Calu3 (cell line): Measurements from ENCODE around the gene SGCB. TPM values are rescaled to one million over a fixed set of nuclear protein-coding genes. Genes with fewer than 3 reads are reported as not detected.

ENCODE experiments used
- BruUV-seq: library from RNA; stranded (reverse); fragments of 400-500 nt; replicated peaks from 2 replicates; lab custom pipeline; 2021; lab: Mats Ljungman, UMichigan
- CTCF ChIA-PET: fragments of 300-600 bp; sonication (Branson Sonifier 250); formaldehyde crosslinking; loops from one replicate; lab custom pipeline; 2022; ENCODE audit warnings: antibody characterized with exemption; lab: Charles Lee
- DNase-seq: peaks from one replicate; pipeline ENCODE4 v3.0.0; 2022
- H3K27ac Mint-ChIP-seq: one replicate; pipeline ENCODE4 v1.8.0; 2022; ENCODE audit warnings: mixed read lengths; ENCODE audit not compliant: unreplicated experiment
- H3K27me3 Mint-ChIP-seq: one replicate; pipeline ENCODE4 v1.8.0; 2022; ENCODE audit warnings: mixed read lengths; ENCODE audit not compliant: unreplicated experiment
- H3K36me3 Mint-ChIP-seq: one replicate; pipeline ENCODE4 v1.8.0; 2022; ENCODE audit warnings: mild to moderate bottlenecking, moderate library complexity, mixed read lengths; ENCODE audit not compliant: insufficient read depth, unreplicated experiment
- H3K4me1 Mint-ChIP-seq: one replicate; pipeline ENCODE4 v1.8.0; 2022; ENCODE audit warnings: mild to moderate bottlenecking, low read depth, mixed read lengths; ENCODE audit not compliant: unreplicated experiment
- H3K4me3 Mint-ChIP-seq: one replicate; pipeline ENCODE4 v1.8.0; 2022; ENCODE audit warnings: mild to moderate bottlenecking, low read depth, moderate library complexity, mixed read lengths; ENCODE audit not compliant: unreplicated experiment
- H3K9me3 Mint-ChIP-seq: one replicate; pipeline ENCODE4 v1.8.0; 2022; ENCODE audit warnings: low read depth, mixed read lengths; ENCODE audit not compliant: unreplicated experiment
- intact Hi-C: fragments of 100-400 bp; cut with micrococcal nuclease; formaldehyde crosslinking; loops from one replicate; pipeline ENCODE4 v1.10.0; 2022; ENCODE audit not compliant: unreplicated experiment
- total RNA-seq: library from RNA; stranded (reverse); gene quantifications from 2 replicates; pipeline ENCODE4 v1.2.3, GENCODE V29; 2022
- TF ChIP-seq, protein P1 (sequence below): fragments of 200-600 bp; IDR thresholded peaks from one replicate; pipeline ENCODE4 v1.8.0; 2022; ENCODE audit warnings: antibody characterized with exemption; ENCODE audit not compliant: unreplicated experiment

The SGCB gene
- total RNA-seq, 1 experiment from 2014 or later, result 11.8 TPM

DNA sequence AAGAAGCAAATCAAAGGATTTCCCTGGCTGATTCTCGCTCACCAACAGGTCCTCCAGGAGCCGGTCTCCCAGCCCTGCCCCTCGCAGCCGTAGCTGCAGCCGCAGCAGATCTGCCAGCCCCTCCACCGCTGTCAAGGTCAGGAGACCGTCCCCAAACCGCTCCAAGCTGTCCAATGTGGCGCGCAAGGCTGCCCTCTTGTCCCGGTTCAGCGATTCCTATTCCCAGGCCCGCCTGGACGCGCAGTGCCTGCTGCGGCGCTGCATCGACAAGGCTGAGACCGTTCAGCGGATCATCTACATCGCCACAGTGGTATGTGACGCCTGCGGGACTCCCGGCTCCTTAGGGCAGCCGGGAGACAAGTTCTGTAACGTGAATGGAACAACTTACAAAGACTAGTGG is 38.6 kb upstream of the SGCB start:
- peaks cover 53% of the 10 kb centered on the region for H3K27me3 Mint-ChIP-seq
- TF ChIP-seq, protein P1, sequence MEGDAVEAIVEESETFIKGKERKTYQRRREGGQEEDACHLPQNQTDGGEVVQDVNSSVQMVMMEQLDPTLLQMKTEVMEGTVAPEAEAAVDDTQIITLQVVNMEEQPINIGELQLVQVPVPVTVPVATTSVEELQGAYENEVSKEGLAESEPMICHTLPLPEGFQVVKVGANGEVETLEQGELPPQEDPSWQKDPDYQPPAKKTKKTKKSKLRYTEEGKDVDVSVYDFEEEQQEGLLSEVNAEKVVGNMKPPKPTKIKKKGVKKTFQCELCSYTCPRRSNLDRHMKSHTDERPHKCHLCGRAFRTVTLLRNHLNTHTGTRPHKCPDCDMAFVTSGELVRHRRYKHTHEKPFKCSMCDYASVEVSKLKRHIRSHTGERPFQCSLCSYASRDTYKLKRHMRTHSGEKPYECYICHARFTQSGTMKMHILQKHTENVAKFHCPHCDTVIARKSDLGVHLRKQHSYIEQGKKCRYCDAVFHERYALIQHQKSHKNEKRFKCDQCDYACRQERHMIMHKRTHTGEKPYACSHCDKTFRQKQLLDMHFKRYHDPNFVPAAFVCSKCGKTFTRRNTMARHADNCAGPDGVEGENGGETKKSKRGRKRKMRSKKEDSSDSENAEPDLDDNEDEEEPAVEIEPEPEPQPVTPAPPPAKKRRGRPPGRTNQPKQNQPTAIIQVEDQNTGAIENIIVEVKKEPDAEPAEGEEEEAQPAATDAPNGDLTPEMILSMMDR, result no peak
- H3K4me3 Mint-ChIP-seq, result no peak overlapping the region
- BruUV-seq, result no TSS peak
- no peaks in the 10 kb centered on the region for H3K36me3 Mint-ChIP-seq
- intact Hi-C loops, result no loop called here
- no peaks in the 10 kb centered on the region for H3K9me3 Mint-ChIP-seq
- CTCF ChIA-PET, result no interaction called here
- H3K4me1 Mint-ChIP-seq, result no peaks in the 10 kb centered on the region
- DNase-seq, result no peak
- no peak overlapping the region for H3K27ac Mint-ChIP-seq

DNA sequence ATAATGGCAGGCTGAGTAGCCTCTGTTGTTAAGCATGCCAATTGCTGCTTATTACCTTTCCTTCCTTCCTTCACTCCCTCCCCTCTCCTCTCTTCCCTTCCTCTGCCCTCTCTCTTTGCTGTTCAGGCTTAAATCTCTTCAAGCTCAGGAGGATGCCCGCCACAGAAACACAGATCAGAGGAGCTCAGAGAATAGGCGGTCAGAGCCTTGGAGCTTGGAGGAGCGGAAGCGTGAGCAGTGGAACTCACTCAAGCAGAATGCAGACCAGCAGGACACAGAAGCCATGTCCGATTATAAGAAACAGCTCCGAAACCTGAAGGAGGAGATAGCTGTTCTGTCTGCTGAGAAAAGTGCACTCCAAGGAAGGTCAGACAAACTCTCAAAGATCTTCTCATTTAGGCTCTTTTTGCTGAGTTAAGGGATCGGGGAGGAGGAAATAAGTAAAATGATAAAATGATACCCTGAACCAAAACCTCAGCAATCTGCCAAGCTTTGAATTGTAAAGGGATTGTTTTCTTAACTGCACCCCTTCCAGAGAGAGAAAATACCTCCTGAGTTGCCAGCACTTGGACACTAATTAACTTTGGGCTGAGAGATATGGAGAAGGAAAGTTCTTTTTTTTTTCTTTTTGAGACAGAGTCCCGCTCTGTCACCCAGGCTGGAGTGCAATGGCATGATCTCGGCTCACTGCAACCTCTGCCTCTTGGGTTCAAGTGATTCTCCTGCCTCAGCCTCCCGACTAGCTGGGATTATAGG is 33.9 kb upstream of the SGCB start:
- CTCF ChIA-PET, result no interaction called here
- DNase-seq, result no peak
- TF ChIP-seq, protein P1, result no peak
- Mint-ChIP-seq H3K27ac (no peak overlapping the region), H3K27me3 (peaks cover 34% of the 10 kb centered on the region), H3K4me1 (no peaks in the 10 kb centered on the region), H3K4me3 (no peak overlapping the region), H3K36me3 (no peaks in the 10 kb centered on the region), H3K9me3 (no peaks in the 10 kb centered on the region)
- intact Hi-C loops, result no loop called here
- BruUV-seq, result no TSS peak

DNA sequence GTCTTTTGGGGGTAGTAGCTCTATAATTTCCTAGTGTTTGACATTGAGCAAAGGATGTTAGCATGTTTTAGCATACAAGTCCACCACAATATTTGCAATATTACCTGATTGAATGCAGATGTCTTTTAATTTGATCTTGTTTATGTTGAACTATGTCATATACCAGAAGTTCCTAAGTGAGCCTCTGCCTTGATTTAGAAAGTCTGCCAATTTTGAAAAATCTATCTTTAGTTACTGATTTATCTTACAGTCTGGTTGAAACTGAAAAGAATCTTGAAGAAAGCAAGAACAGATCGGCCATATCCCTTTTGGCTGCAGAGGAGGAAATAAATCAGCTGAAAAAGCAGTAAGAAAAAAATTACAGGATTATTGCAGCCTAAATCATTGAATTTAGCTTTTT is 31.5 kb upstream of the SGCB start:
- Mint-ChIP-seq H3K36me3 (no peaks in the 10 kb centered on the region), H3K27me3 (peaks cover 10% of the 10 kb centered on the region), H3K4me3 (no peak overlapping the region), H3K9me3 (no peaks in the 10 kb centered on the region), H3K27ac (no peak overlapping the region), H3K4me1 (no peaks in the 10 kb centered on the region)
- TF ChIP-seq, protein P1, result no peak
- no peak for DNase-seq
- CTCF ChIA-PET, result no interaction called here
- BruUV-seq, result no TSS peak
- intact Hi-C loops, result no loop called here

DNA sequence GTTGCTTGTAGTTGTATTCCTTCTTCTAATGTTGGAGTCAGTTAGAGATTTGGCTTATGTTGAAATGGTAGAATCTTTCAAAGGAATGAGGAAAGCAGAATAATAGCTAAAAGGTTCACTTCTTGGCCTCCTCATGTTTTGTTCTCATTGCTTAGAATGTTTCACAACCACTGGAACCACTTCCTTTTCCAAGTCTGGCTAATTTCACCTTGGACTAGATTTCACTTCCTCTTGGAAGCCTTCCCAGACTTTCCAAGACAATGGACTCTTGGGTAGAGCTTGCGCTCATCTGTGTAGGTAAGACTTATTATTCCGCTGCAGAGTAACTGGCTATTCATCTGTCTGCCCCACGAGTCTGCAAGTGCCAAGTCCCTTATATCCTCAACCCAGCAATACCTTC is 21.3 kb upstream of the SGCB start:
- CTCF ChIA-PET, result no interaction called here
- no peaks in the 10 kb centered on the region for H3K9me3 Mint-ChIP-seq
- no peak overlapping the region for H3K27ac Mint-ChIP-seq
- TF ChIP-seq, protein P1, result no peak
- peaks cover 27% of the 10 kb centered on the region for H3K27me3 Mint-ChIP-seq
- peak; percentile 19 for DNase-seq
- intact Hi-C loops, result no loop called here
- no peak overlapping the region for H3K4me3 Mint-ChIP-seq
- H3K36me3 Mint-ChIP-seq, result no peaks in the 10 kb centered on the region
- BruUV-seq, result no TSS peak
- H3K4me1 Mint-ChIP-seq, result peaks cover 10% of the 10 kb centered on the region
